ENCODE measurements around the gene CRYBA2. TPM values are rescaled to one million over a fixed set of nuclear protein-coding genes. Genes with fewer than 3 reads are reported as not detected.

The CRYBA2 gene
- total RNA-seq, 4 donors from 2014 or later: not detected

DNA sequence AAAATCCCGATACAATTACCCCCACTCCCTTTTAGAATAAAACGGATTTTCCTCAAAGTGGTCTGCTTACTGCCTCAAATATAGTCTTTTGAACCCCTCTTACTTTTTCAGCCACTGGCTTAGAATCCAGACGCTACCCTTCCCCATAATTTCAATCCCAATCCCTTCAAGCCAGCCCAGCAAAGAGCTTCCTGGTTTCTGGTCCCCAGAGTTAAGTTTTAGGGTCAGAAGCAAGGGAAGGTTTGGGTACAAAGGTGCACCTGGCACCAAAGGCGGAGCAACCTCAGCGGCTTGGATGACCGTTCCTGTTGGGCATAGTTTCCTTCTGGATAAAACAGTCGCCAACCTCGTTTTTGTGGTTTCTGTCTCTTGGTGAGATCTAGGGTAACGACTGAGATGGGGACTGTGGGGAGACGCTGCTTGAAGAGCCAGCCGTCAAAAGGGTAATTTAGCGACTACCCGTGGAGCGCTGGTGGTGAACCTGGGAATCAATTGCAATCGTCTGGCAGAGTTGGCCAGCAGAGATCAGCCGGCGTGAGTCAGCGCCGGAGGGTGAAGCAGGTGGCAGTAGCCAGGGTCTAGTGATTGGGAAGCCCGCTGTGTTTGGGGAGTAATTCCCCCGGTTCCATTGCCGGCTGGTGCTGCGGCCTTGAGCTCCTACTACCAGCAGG lies 9.8 kb downstream of the CRYBA2 start:
- no peak for ATAC-seq (ENCODE audit: low FRiP score)
- DNase-seq (ENCODE audit: low spot score): no peak
- no peak for TF ChIP-seq CTCF (IDR thresholded peaks at IDR 0.05)

- DNase-seq (ENCODE audit: low spot score): no peak
- ATAC-seq (ENCODE audit: low FRiP score): no peak
- no peak for TF ChIP-seq CTCF (IDR thresholded peaks at IDR 0.05)
These were observed 10.5 kb downstream of the CRYBA2 start for GRCh38 chr2:218982586-218983262.

DNA sequence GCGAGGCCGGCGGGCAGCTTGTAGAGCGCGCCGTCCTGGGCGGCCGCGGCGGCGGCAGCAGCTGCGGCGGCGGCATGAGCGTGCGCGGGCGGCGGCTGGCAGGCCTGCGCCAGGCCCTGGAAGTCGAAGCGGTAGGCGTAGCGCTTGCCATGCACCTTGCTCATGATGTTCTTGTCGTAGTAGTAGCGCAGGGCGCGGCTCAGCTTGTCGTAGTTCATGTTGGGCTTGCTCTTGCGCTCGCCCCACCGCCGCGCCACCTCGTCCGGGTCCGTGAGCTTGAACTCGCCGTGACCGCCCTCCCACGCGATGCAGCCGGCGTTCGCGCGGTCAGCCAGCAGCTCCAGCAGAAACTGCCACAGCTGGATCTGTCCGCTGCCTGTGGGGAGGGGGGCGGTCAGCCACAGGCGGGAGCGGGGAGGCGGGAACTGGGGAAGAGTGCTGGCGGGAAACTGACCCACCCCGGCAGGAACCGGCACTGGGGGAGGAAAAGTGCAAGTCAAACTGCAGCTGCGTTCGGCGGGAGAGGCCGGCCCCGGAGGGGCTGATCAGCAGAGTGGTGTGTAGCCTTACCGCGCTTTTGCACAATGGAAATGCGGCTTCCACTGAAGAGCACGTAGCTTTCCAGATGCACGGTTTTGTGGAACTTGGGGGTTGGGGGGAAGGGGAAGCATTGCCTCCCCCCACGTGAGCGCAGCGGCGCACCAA lies 11.2 kb downstream of the CRYBA2 start:
- DNase-seq (ENCODE audit: low spot score): no peak

GRCh38 chr2:218981390-218981880 lies 11.8 kb downstream of the CRYBA2 start:
- TF ChIP-seq CTCF (IDR thresholded peaks at IDR 0.05): no peak
- no peak for ATAC-seq (ENCODE audit: low FRiP score)
- no peak for DNase-seq (ENCODE audit: low spot score)

More for the DNA sequence above, 11.2 kb downstream of the CRYBA2 start:
- no peak for TF ChIP-seq CTCF (IDR thresholded peaks at IDR 0.05)
- no peak for ATAC-seq (ENCODE audit: low FRiP score)

- DNase-seq (ENCODE audit: low spot score) (no peak), ATAC-seq (ENCODE audit: low FRiP score) (no peak)
- no peak for TF ChIP-seq CTCF (IDR thresholded peaks at IDR 0.05)
These were observed 12.4 kb downstream of the CRYBA2 start for GRCh38 chr2:218980735-218981389.

- TF ChIP-seq CTCF (IDR thresholded peaks at IDR 0.05): peak in 1 of 3 donors; percentile 54
- ATAC-seq (ENCODE audit: low FRiP score) (peak; percentile 73), DNase-seq (ENCODE audit: low spot score) (peak; percentile 68)
These were observed 13.1 kb downstream of the CRYBA2 start for GRCh38 chr2:218979846-218980734.
